DOHH2 (cell line): Measurements from ENCODE around the gene KIF25.

Source experiments
- CTCF ChIP-seq: fragments of 200-600 bp; sonication (generic); IDR thresholded peaks from one replicate; pipeline ENCODE4 v1.5.1; 2014; ENCODE audit warnings: antibody characterized with exemption, mild to moderate bottlenecking, low read depth, low read length; ENCODE audit not compliant: poor library complexity, severe bottlenecking
- EZH2phosphoT487 ChIP-seq: fragments of 200-600 bp; sonication (generic); IDR thresholded peaks from 2 replicates; pipeline ENCODE4 v1.6.1; 2017; ENCODE audit warnings: borderline replicate concordance, mild to moderate bottlenecking, antibody characterized with exemption, low read length, moderate library complexity, mixed read lengths

DNA sequence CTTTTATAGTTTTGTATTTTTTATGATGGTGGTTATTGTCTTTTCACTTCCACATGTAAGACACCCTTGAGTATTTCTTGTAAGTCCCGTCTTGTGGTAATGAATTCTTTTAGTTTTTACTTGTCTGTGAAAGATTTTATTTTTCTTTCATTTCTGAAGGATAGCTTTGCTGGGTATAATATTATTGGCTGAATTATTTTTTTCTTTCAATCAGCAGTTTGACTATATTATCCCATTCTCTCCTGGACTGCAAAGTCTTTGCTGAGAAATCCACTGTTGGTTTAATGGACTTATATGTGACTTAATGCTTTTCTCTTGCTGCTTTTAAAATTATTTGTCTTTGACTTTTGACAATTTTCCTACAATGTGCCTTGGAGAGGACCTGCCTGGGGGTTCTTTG, 13.8 kb downstream of the KIF25 start:
- TF ChIP-seq CTCF: no peak
- TF ChIP-seq EZH2phosphoT487: no peak
